Right lung (tissue), 5 donors: ENCODE results near the gene RPL39L. TPM values are rescaled to one million over a fixed set of nuclear protein-coding genes. Genes with fewer than 3 reads are reported as not detected.

ENCODE experiments used
- DNase-seq, 2 donors: peaks; one replicate each; pipeline ENCODE4 v3.0.0-alpha.2; 2013
- polyA plus RNA-seq, 5 donors: library from polyadenylated mRNA; unstranded; fragments of 120-200 nt; gene quantifications; one replicate each; pipeline versions ENCODE4 v1.2.1 to v1.2.3, GENCODE V29; 2013; ENCODE audit warnings: inconsistent platforms in 1 of 5, low replicate concordance in 1 of 5; ENCODE audit not compliant: insufficient read length in 5 of 5, insufficient read depth in 1 of 5

RPL39L gene
- polyA plus RNA-seq, 5 donors: 12.8 to 17.7 (median 16.7) TPM

- peak; percentile 53 to 63 for DNase-seq
Measured at GRCh38 chr3:187101184-187102072, 37.9 kb downstream of the RPL39L start.

- DNase-seq: no peak
Measured at GRCh38 chr3:187098923-187099512, 40.3 kb downstream of the RPL39L start.

GRCh38 chr3:187093320-187093719, 46.0 kb downstream of the RPL39L start:
- DNase-seq: no peak

- DNase-seq: no peak
Measured at GRCh38 chr3:187088701-187089100, 50.6 kb downstream of the RPL39L start.

- DNase-seq: no peak
Measured at GRCh38 chr3:187086831-187087230, 52.5 kb downstream of the RPL39L start.

GRCh38 chr3:187085933-187086332, 53.4 kb downstream of the RPL39L start:
- DNase-seq: no peak

GRCh38 chr3:187085021-187085666, 54.2 kb downstream of the RPL39L start:
- no peak for DNase-seq

- no peak for DNase-seq
Measured at GRCh38 chr3:187084580-187084979, 54.7 kb downstream of the RPL39L start.

- no peak for DNase-seq
Measured at GRCh38 chr3:187084126-187084525, 55.2 kb downstream of the RPL39L start.

- DNase-seq: no peak
Measured at GRCh38 chr3:187082758-187083375, 56.4 kb downstream of the RPL39L start.

GRCh38 chr3:187080799-187081450, 58.4 kb downstream of the RPL39L start:
- DNase-seq: no peak

- no peak for DNase-seq
Measured at GRCh38 chr3:187079090-187080022, 59.9 kb downstream of the RPL39L start.

- no peak for DNase-seq
Measured at GRCh38 chr3:187077537-187077936, 61.8 kb downstream of the RPL39L start.

GRCh38 chr3:187077085-187077484, 62.2 kb downstream of the RPL39L start:
- no peak for DNase-seq

- DNase-seq: no peak
Measured at GRCh38 chr3:187076297-187076696, 63.0 kb downstream of the RPL39L start.

- no peak for DNase-seq
Measured at GRCh38 chr3:187074846-187075245, 64.5 kb downstream of the RPL39L start.

GRCh38 chr3:187073581-187074098, 65.7 kb downstream of the RPL39L start:
- DNase-seq: no peak

GRCh38 chr3:187072511-187072910, 66.8 kb downstream of the RPL39L start:
- DNase-seq: no peak

- no peak for DNase-seq
Measured at GRCh38 chr3:187072102-187072501, 67.2 kb downstream of the RPL39L start.
